ENCODE data around the gene FCGBP.
"Not testable (repeated sequence)": the region's sequence is repeated elsewhere in the genome, so short reads cannot be mapped to it uniquely, and the experiment has no call there.

The FCGBP gene

GRCh38 chr19:39934584-39935363 lies at the start of gene FCGBP:
Gene FCGBP (minus strand): TSS chr19:39934634.
- DNase-seq: no peak

- DNase-seq: no peak
These were observed 49.4 kb upstream of the FCGBP start for GRCh38 chr19:39983695-39984300.

- no peak for DNase-seq
These were observed 48.4 kb upstream of the FCGBP start for GRCh38 chr19:39982883-39983282.

- DNase-seq: no peak
These were observed 40.1 kb upstream of the FCGBP start for GRCh38 chr19:39974377-39975155.

GRCh38 chr19:39971380-39972035 lies 37.1 kb upstream of the FCGBP start:
- no peak for DNase-seq

GRCh38 chr19:39970675-39971379 lies 36.4 kb upstream of the FCGBP start, which contains the start of gene PSMC4:
Gene PSMC4 (plus strand): TSS chr19:39971165. CDS start chr19:39971203, 38 bp downstream.
- DNase-seq: peak; percentile 99

GRCh38 chr19:39970425-39970674 lies 35.9 kb upstream of the FCGBP start:
- DNase-seq: no peak

- no peak for DNase-seq
These were observed 35.4 kb upstream of the FCGBP start for GRCh38 chr19:39969681-39970424.

GRCh38 chr19:39969266-39969665 lies 34.8 kb upstream of the FCGBP start:
- no peak for DNase-seq

- DNase-seq: no peak
These were observed 34.4 kb upstream of the FCGBP start for GRCh38 chr19:39968789-39969188.

- DNase-seq: no peak
These were observed 33.1 kb upstream of the FCGBP start for GRCh38 chr19:39967561-39967960.

- no peak for DNase-seq
These were observed 32.2 kb upstream of the FCGBP start for GRCh38 chr19:39966617-39967016.

- DNase-seq: no peak
These were observed 29.5 kb upstream of the FCGBP start for GRCh38 chr19:39963898-39964297.

GRCh38 chr19:39959407-39959806 lies 25.0 kb upstream of the FCGBP start:
- not testable (repeated sequence) for DNase-seq

- DNase-seq: not testable (repeated sequence)
These were observed 24.5 kb upstream of the FCGBP start for GRCh38 chr19:39958942-39959341.

GRCh38 chr19:39957886-39958285 lies 23.5 kb upstream of the FCGBP start:
- DNase-seq: not testable (repeated sequence)

GRCh38 chr19:39953915-39954314 lies 19.5 kb upstream of the FCGBP start:
- DNase-seq: no peak

- DNase-seq: no peak
These were observed 17.3 kb upstream of the FCGBP start for GRCh38 chr19:39951686-39952085.

GRCh38 chr19:39951065-39951650 lies 16.7 kb upstream of the FCGBP start:
- no peak for DNase-seq

GRCh38 chr19:39949026-39949747 lies 14.8 kb upstream of the FCGBP start:
- DNase-seq: no peak

GRCh38 chr19:39946532-39946931 lies 12.1 kb upstream of the FCGBP start:
- no peak for DNase-seq

Measured in left hindlimb (tissue), 1 donor.